ENCODE data around the gene ACTRT2. TPM values are rescaled to one million over a fixed set of nuclear protein-coding genes. Genes with fewer than 3 reads are reported as not detected.

The ACTRT2 gene
- total and polyA plus RNA-seq, 12 donors = not detected

- intact Hi-C loops (cut with DNase I) = no loop called here
- Histone ChIP-seq H3K27me3 (peaks cover 16% of the 10 kb centered on the region), H3K36me3 (replicated peaks in 1 of 2) (no peaks in the 10 kb centered on the region), H3K27ac (no peak overlapping the region), H3K9me3 (replicated peaks in 1 of 3) (no peaks in the 10 kb centered on the region), H3K4me1 (replicated peaks in 1 of 2) (no peaks in the 10 kb centered on the region), H3K4me3 (no peak overlapping the region)
- no peak for DNase-seq
- no peak for TF ChIP-seq POLR2A (IDR thresholded peaks at IDR 0.05)
- TF ChIP-seq, protein P1, sequence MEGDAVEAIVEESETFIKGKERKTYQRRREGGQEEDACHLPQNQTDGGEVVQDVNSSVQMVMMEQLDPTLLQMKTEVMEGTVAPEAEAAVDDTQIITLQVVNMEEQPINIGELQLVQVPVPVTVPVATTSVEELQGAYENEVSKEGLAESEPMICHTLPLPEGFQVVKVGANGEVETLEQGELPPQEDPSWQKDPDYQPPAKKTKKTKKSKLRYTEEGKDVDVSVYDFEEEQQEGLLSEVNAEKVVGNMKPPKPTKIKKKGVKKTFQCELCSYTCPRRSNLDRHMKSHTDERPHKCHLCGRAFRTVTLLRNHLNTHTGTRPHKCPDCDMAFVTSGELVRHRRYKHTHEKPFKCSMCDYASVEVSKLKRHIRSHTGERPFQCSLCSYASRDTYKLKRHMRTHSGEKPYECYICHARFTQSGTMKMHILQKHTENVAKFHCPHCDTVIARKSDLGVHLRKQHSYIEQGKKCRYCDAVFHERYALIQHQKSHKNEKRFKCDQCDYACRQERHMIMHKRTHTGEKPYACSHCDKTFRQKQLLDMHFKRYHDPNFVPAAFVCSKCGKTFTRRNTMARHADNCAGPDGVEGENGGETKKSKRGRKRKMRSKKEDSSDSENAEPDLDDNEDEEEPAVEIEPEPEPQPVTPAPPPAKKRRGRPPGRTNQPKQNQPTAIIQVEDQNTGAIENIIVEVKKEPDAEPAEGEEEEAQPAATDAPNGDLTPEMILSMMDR (IDR thresholded peaks at IDR 0.05) = no peak
- 78 to 95% (median 83%) methylated on average over 2 to 4 of the region's 4 CpGs for WGBS, 4 donors
Observed at GRCh38 chr1:3007298-3008147, 13.7 kb upstream of the ACTRT2 start.

GRCh38 chr1:3009021-3009420, 12.2 kb upstream of the ACTRT2 start:
- 86 to 95% (median 89%) methylated on average over 3 to 6 of the region's 6 CpGs for WGBS, 4 donors
- intact Hi-C loops (cut with DNase I) = no loop called here
- no peak for DNase-seq

DNA sequence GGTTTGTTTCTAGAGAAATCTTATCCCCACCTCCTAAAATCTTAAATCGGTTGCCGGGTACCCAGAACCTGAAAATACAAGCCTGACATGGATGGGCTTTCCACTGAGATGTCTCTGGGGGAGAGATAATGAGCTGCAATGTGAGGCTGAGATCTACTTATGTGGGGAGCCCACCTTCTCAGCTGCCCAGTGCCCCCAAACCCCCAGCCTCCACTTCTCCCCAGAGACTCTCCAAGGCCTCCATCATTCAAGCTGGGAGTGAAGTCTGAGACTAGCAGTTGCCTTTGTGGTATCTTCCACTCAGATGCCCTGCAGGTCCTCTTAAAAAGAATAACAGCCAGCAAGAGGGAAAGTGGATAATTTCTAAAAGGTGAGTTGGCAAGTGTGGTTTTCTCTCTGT, 11.7 kb upstream of the ACTRT2 start:
- Histone ChIP-seq H3K4me1 (replicated peaks in 1 of 2) (no peaks in the 10 kb centered on the region), H3K36me3 (replicated peaks in 1 of 2) (no peaks in the 10 kb centered on the region), H3K9me3 (replicated peaks in 1 of 3) (no peaks in the 10 kb centered on the region), H3K27ac (no peak overlapping the region), H3K4me3 (no peak overlapping the region), H3K27me3 (peaks cover 22% of the 10 kb centered on the region)
- WGBS, 4 donors = 88 to 95% (median 91%) methylated on average over 2 of the region's 2 CpGs
- DNase-seq = no peak
- intact Hi-C loops (cut with DNase I) = no loop called here
- TF ChIP-seq, protein P1 (IDR thresholded peaks at IDR 0.05) = no peak
- TF ChIP-seq POLR2A (IDR thresholded peaks at IDR 0.05) = no peak

More at GRCh38 chr1:3009021-3009420, 12.2 kb upstream of the ACTRT2 start:
- Histone ChIP-seq H3K4me1 (replicated peaks in 1 of 2) (no peaks in the 10 kb centered on the region), H3K27ac (no peak overlapping the region), H3K9me3 (replicated peaks in 1 of 3) (no peaks in the 10 kb centered on the region), H3K36me3 (replicated peaks in 1 of 2) (no peaks in the 10 kb centered on the region), H3K4me3 (no peak overlapping the region), H3K27me3 (peaks cover 22% of the 10 kb centered on the region)
- no peak for TF ChIP-seq POLR2A (IDR thresholded peaks at IDR 0.05)
- TF ChIP-seq, protein P1 (IDR thresholded peaks at IDR 0.05) = no peak

GRCh38 chr1:3011127-3011526, 10.1 kb upstream of the ACTRT2 start:
- Histone ChIP-seq H3K27me3 (peaks cover 28% of the 10 kb centered on the region), H3K9me3 (replicated peaks in 1 of 3) (no peaks in the 10 kb centered on the region), H3K36me3 (replicated peaks in 1 of 2) (no peaks in the 10 kb centered on the region), H3K27ac (no peak overlapping the region), H3K4me3 (no peak overlapping the region), H3K4me1 (replicated peaks in 1 of 2) (no peaks in the 10 kb centered on the region)
- WGBS, 4 donors = 76 to 87% (median 80%) methylated on average over 10 of the region's 10 CpGs
- TF ChIP-seq POLR2A (IDR thresholded peaks at IDR 0.05) = no peak
- TF ChIP-seq, protein P1 (IDR thresholded peaks at IDR 0.05) = no peak
- intact Hi-C loops (cut with DNase I) = loop anchor here (5.0 to 10.0 kb wide), 3 partner anchors 274 to 406 kb away; no protein-coding TSS in a partner anchor
- no peak for DNase-seq

Data from adrenal gland (tissue), 12 donors.